ENCODE results near the gene FARS2. TPM values are rescaled to one million over a fixed set of nuclear protein-coding genes. Genes with fewer than 3 reads are reported as not detected.

Gene FARS2
- total RNA-seq, 3 donors from 2014 or later, result 12.0 to 29.6 (median 24.3) TPM

DNA sequence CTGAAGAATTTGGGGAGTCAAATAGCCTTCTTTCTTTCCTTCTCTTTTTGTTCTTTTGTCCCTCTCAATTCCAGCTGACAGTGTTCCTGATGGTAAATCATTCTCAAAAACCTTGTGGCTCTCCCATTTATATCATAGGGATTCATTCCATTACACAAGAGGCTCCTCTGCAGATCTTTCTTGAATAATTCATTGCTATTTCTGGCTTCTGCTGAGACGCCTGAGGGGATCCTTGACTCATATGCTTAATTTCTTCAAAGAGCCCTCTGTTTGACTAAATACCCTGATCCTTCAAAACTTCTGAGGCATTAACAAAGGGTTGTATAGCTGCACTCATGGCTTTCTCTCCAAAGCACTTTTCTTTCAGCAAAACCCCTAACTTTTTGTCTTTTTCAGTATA, 289.3 kb downstream of the FARS2 start:
- no peak overlapping the region for H3K4me3 ChIP-seq
- intact Hi-C loops (cut with DNase I; ENCODE audit: low total_unique reads), result no loop called here
- no peaks in the 10 kb centered on the region for H3K27me3 ChIP-seq
- no peak overlapping the region for H3K27ac ChIP-seq
- peaks cover 12 to 18% of the 10 kb centered on the region in 2 donors for H3K9me3 ChIP-seq
- no peak for DNase-seq (ENCODE audit: low spot score in 2 of 2)
- H3K4me1 ChIP-seq, result no peaks in the 10 kb centered on the region
- TF ChIP-seq, protein P1, sequence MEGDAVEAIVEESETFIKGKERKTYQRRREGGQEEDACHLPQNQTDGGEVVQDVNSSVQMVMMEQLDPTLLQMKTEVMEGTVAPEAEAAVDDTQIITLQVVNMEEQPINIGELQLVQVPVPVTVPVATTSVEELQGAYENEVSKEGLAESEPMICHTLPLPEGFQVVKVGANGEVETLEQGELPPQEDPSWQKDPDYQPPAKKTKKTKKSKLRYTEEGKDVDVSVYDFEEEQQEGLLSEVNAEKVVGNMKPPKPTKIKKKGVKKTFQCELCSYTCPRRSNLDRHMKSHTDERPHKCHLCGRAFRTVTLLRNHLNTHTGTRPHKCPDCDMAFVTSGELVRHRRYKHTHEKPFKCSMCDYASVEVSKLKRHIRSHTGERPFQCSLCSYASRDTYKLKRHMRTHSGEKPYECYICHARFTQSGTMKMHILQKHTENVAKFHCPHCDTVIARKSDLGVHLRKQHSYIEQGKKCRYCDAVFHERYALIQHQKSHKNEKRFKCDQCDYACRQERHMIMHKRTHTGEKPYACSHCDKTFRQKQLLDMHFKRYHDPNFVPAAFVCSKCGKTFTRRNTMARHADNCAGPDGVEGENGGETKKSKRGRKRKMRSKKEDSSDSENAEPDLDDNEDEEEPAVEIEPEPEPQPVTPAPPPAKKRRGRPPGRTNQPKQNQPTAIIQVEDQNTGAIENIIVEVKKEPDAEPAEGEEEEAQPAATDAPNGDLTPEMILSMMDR (IDR thresholded peaks at IDR 0.05), result no peak
- TF ChIP-seq POLR2AphosphoS5 (IDR thresholded peaks at IDR 0.05) (no peak), POLR2A (IDR thresholded peaks at IDR 0.05) (no peak)
- H3K36me3 ChIP-seq, result no peaks in the 10 kb centered on the region

DNA sequence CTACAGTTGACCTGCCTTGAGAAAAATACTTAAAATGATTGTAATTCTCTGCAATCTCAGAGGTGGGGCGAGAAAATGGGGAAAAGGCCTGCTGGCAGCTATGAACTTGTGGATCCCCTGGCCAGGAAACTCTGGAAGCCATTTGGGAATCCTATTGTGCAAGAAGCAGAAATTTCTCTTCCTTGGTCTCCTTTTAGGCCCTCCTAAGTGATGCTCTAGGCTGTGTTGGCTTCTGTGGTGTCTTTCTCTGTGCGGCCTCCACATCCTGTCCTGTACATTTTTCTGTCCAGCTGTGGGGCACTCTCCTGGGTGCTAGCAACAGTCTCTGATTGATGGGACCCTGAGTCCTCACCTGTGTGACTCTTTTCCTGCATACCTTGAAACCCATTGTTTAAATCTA, 290.9 kb downstream of the FARS2 start:
- Histone ChIP-seq H3K4me1 (no peaks in the 10 kb centered on the region), H3K27ac (no peak overlapping the region), H3K4me3 (no peak overlapping the region), H3K27me3 (no peaks in the 10 kb centered on the region), H3K9me3 (peaks cover 12 to 18% of the 10 kb centered on the region in 2 donors), H3K36me3 (no peaks in the 10 kb centered on the region)
- TF ChIP-seq, protein P1 (IDR thresholded peaks at IDR 0.05), result no peak
- TF ChIP-seq POLR2AphosphoS5 (IDR thresholded peaks at IDR 0.05) (no peak), POLR2A (IDR thresholded peaks at IDR 0.05) (no peak)
- intact Hi-C loops (cut with DNase I; ENCODE audit: low total_unique reads), result no loop called here
- no peak for DNase-seq (ENCODE audit: low spot score in 2 of 2)

DNA sequence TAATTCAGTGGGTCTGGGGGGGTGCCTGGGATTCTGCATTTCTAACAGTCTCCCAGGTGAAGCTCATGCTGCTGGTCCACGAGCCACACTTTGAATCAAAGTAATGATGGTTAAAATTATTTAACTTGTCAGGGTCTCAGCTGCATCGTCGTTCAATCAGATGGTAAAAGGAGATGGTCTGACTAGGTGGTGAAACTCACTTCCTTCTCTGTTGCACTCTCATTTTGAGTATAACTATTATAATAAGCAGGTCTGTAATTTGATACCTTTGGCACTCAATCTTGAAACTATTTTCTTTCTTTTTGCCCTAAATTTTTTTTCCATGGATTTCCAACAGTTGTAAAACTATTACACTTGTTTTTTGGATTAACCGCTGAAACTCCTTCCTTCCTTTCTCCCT, 292.5 kb downstream of the FARS2 start:
- TF ChIP-seq, protein P1 (IDR thresholded peaks at IDR 0.05), result no peak
- TF ChIP-seq POLR2AphosphoS5 (IDR thresholded peaks at IDR 0.05) (no peak), POLR2A (IDR thresholded peaks at IDR 0.05) (no peak)
- H3K36me3 ChIP-seq, result no peaks in the 10 kb centered on the region
- DNase-seq (ENCODE audit: low spot score in 2 of 2), result no peak
- H3K4me1 ChIP-seq, result no peaks in the 10 kb centered on the region
- H3K27ac ChIP-seq, result no peak overlapping the region
- no peaks in the 10 kb centered on the region for H3K27me3 ChIP-seq
- peaks cover 12 to 18% of the 10 kb centered on the region in 2 donors for H3K9me3 ChIP-seq
- H3K4me3 ChIP-seq, result no peak overlapping the region
- intact Hi-C loops (cut with DNase I; ENCODE audit: low total_unique reads), result no loop called here

DNA sequence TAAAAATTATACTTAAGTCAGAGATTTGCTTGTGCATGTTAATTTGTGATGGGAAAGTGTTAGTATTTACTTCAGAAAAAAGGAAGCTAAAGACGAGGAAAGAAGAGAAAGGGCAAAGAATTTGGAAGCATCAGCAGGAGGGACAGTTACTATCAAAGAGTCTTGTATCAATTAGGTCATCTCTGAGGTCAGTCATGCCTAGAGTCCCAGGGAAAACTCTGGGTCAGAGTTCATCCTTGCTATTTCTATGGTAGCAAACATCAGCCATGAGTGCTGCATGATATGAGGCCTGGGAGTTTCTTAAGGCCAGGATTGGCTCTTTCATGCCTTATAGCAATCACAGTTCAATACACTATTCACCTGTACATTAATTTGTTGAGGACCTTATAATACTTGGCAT, 292.9 kb downstream of the FARS2 start:
- intact Hi-C loops (cut with DNase I; ENCODE audit: low total_unique reads), result no loop called here
- Histone ChIP-seq H3K4me3 (no peak overlapping the region), H3K4me1 (no peaks in the 10 kb centered on the region), H3K36me3 (no peaks in the 10 kb centered on the region), H3K27ac (no peak overlapping the region), H3K9me3 (peaks cover 12 to 18% of the 10 kb centered on the region in 2 donors), H3K27me3 (no peaks in the 10 kb centered on the region)
- no peak for DNase-seq (ENCODE audit: low spot score in 2 of 2)
- TF ChIP-seq, protein P1 (IDR thresholded peaks at IDR 0.05), result no peak
- TF ChIP-seq POLR2AphosphoS5 (IDR thresholded peaks at IDR 0.05) (no peak), POLR2A (IDR thresholded peaks at IDR 0.05) (no peak)

DNA sequence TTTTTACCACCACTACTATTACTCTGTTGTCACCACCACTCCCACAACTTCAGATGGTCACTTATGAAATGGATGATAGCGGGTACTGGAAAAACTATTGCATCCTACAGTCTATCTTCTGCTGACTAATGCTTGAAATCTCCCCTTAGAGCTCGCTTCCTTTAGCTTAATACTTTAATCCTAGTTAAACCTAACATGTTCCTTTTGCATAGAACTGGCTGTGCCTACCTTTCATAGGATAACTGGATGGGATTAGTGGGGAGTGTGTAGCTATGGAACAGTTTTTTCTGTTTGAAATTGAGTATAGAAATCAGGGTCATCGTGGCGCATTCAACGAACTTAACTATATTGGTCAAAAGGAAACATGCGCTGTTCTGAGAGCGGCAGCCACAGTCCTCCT, 294.7 kb downstream of the FARS2 start:
- H3K4me1 ChIP-seq, result no peaks in the 10 kb centered on the region
- TF ChIP-seq POLR2A (IDR thresholded peaks at IDR 0.05) (no peak), POLR2AphosphoS5 (IDR thresholded peaks at IDR 0.05) (no peak)
- TF ChIP-seq, protein P1 (IDR thresholded peaks at IDR 0.05), result no peak
- no peak overlapping the region for H3K27ac ChIP-seq
- H3K27me3 ChIP-seq, result no peaks in the 10 kb centered on the region
- no peak overlapping the region for H3K4me3 ChIP-seq
- H3K9me3 ChIP-seq, result peaks cover under 1 to 6% of the 10 kb centered on the region in 2 donors
- DNase-seq (ENCODE audit: low spot score in 2 of 2), result no peak
- H3K36me3 ChIP-seq, result no peaks in the 10 kb centered on the region
- intact Hi-C loops (cut with DNase I; ENCODE audit: low total_unique reads), result no loop called here
